Keratinocyte (primary cell): ENCODE results near the gene TM2D3. TPM values are rescaled to one million over a fixed set of nuclear protein-coding genes. Genes with fewer than 3 reads are reported as not detected.

Source experiments
- DNase-seq: peaks from one replicate; pipeline ENCODE4 v3.0.0-alpha.2; 2011; ENCODE audit warnings: low read depth, missing footprints, low spot score
- FAIRE-seq: peaks from 2 replicates; lab custom pipeline; 2011; peaks lifted over from hg19 to GRCh38; lab: Jason Lieb, UNC
- H2AFZ ChIP-seq: 2 replicates; pipeline ENCODE4 v1.6.0; 2012; ENCODE audit warnings: low read length, control low read depth, inconsistent platforms; ENCODE audit not compliant: control insufficient read depth
- H3K27ac ChIP-seq: 2 replicates; pipeline ENCODE4 v1.5.1; 2011; ENCODE audit warnings: low read length; ENCODE audit not compliant: control insufficient read depth, insufficient read depth
- H3K27me3 ChIP-seq: 3 replicates; pipeline ENCODE4 v1.6.0; 2011; ENCODE audit warnings: low read length; ENCODE audit not compliant: control insufficient read depth, insufficient read depth; ENCODE audit errors: extremely low read depth
- H3K36me3 ChIP-seq, 2 experiments: 2 replicates in 1 of 2; 3 replicates in 1 of 2; pipeline ENCODE4 v1.5.1; 2011; ENCODE audit warnings: low read length in 2 of 2, mild to moderate bottlenecking in 1 of 2; ENCODE audit not compliant: control insufficient read depth in 2 of 2, insufficient read depth in 2 of 2; ENCODE audit errors: extremely low read depth in 1 of 2
- H3K4me1 ChIP-seq: 3 replicates; pipeline ENCODE4 v1.5.1; 2011; ENCODE audit warnings: low read length; ENCODE audit not compliant: control insufficient read depth, insufficient read depth; ENCODE audit errors: extremely low read depth
- H3K4me2 ChIP-seq: 3 replicates; pipeline ENCODE4 v1.6.0; 2011; ENCODE audit warnings: low read depth, low read length; ENCODE audit not compliant: control insufficient read depth, insufficient read depth; ENCODE audit errors: extremely low read depth
- H3K4me3 ChIP-seq, 3 experiments: fragments of 200-600 bp in 1 of 3; sonication (generic) in 1 of 3; 2 replicates in 2 of 3; 3 replicates in 1 of 3; pipeline ENCODE4 v1.5.1; 2011 to 2016; ENCODE audit warnings: low read length in 3 of 3, mild to moderate bottlenecking in 3 of 3, control low read depth in 2 of 3, inconsistent platforms in 1 of 3, low read depth in 1 of 3, mixed read lengths in 1 of 3, mixed run types in 1 of 3, moderate library complexity in 1 of 3; ENCODE audit not compliant: control insufficient read depth in 2 of 3, insufficient read depth in 2 of 3; ENCODE audit errors: extremely low read depth in 1 of 3
- H3K79me2 ChIP-seq: 2 replicates; pipeline ENCODE4 v1.6.0; 2012; ENCODE audit warnings: low read length; ENCODE audit not compliant: control insufficient read depth, insufficient read depth
- H3K9ac ChIP-seq: 3 replicates; pipeline ENCODE4 v1.6.0; 2011; ENCODE audit warnings: low read length; ENCODE audit not compliant: control insufficient read depth, insufficient read depth; ENCODE audit errors: extremely low read depth
- H3K9me1 ChIP-seq: 3 replicates; pipeline ENCODE4 v1.6.0; 2011; ENCODE audit warnings: low read length; ENCODE audit not compliant: control insufficient read depth, insufficient read depth; ENCODE audit errors: extremely low read depth
- H3K9me3 ChIP-seq: 2 replicates; pipeline ENCODE4 v1.5.1; 2012; ENCODE audit warnings: low read depth, low read length; ENCODE audit not compliant: control insufficient read depth
- H4K20me1 ChIP-seq: 3 replicates; pipeline ENCODE4 v1.6.0; 2011; ENCODE audit warnings: low read length; ENCODE audit not compliant: control insufficient read depth, insufficient read depth; ENCODE audit errors: extremely low read depth
- CTCF ChIP-seq, 3 experiments: IDR thresholded peaks in 1 of 3; conservative IDR thresholded peaks in 1 of 3; optimal IDR thresholded peaks in 1 of 3; 2 replicates in 2 of 3; 3 replicates in 1 of 3; pipeline versions ENCODE3 to v1.5.1; 2011; ENCODE audit warnings: low read length in 3 of 3, mild to moderate bottlenecking in 3 of 3, moderate library complexity in 2 of 3, control low read depth in 1 of 3, inconsistent platforms in 1 of 3; ENCODE audit not compliant: insufficient read depth in 2 of 3; ENCODE audit errors: extremely low read depth in 1 of 3
- EZH2 ChIP-seq: IDR thresholded peaks from one replicate; pipeline ENCODE4 v1.6.1; 2012; ENCODE audit warnings: inconsistent platforms, mild to moderate bottlenecking, low read length, moderate library complexity
- dilution Hi-C: fragments of 300-500 bp; cut with MboI; formaldehyde crosslinking; loops from one replicate; pipeline ENCODE4 v1.7.0; 2020; ENCODE audit warnings: low sequenced_read_pairs; ENCODE audit not compliant: extremely low pct_ligation_motif_present
- polyA plus RNA-seq, 5 experiments: library from polyadenylated mRNA; depleted of rRNA in 3 of 5; stranded (reverse) in 3 of 5; stranded (forward) in 1 of 5; unstranded in 1 of 5; fragments of >200 nt; gene quantifications; 1 replicate in 1 of 5; 2 replicates in 3 of 5; 3 replicates in 1 of 5; pipeline versions ENCODE4 v1.2.1 to v1.2.3, GENCODE V29; 2011 to 2012; ENCODE audit warnings: missing spikeins in 2 of 5, low read depth in 1 of 5, low replicate concordance in 1 of 5

Gene TM2D3
- polyA plus RNA-seq, 1 donor (not counting 4 experiments of a cell fraction or from before 2014, with no cell fraction given): 56.7 TPM

DNA sequence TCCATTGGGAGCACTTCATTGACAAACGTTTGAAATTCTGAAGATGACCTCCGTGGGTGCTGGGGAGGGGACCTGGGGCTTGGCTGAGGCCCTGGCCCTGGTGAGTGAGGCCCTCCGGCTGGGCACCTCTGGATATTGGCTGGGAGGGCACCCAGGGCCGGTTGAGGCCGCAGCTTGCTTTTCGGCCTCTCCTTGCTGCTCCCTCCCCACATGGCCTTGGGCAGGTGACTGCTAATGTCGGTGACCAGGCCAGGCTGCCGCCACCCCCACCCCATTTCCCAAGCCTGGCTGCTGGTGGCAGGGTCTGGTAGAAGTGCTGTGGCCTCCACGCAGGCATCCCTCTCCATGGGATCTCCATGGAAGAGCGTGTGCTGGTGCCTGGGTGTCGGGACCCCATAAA is 39.5 kb downstream of the TM2D3 start:
- Histone ChIP-seq H3K9me1 (no peaks in the 10 kb centered on the region), H3K27me3 (peaks cover 33% of the 10 kb centered on the region), H3K36me3 (no peaks in the 10 kb centered on the region), H3K9me3 (no peaks in the 10 kb centered on the region), H3K79me2 (no peaks in the 10 kb centered on the region), H3K4me1 (peaks cover 12% of the 10 kb centered on the region), H3K4me3 (no peak overlapping the region), H2AFZ (no peak overlapping the region), H3K9ac (no peak overlapping the region), H4K20me1 (no peaks in the 10 kb centered on the region), H3K4me2 (no peak overlapping the region), H3K27ac (no peak overlapping the region)
- FAIRE-seq (no peak), DNase-seq (no peak)
- dilution Hi-C loops: no loop called here
- no peak for TF ChIP-seq CTCF (optimal IDR thresholded peaks at IDR 0.05 in 1 of 3, IDR thresholded peaks at IDR 0.05 in 1 of 3, conservative IDR thresholded peaks at IDR 0.05 in 1 of 3; ENCODE audit: extremely low read depth in 1 of 3, insufficient read depth in 2 of 3, low read length in 3 of 3)
- no peak for TF ChIP-seq EZH2

- H2AFZ ChIP-seq: no peak overlapping the region
- no peak overlapping the region for H3K27ac ChIP-seq
- no peaks in the 10 kb centered on the region for H3K36me3 ChIP-seq
- no peak for DNase-seq
- no peaks in the 10 kb centered on the region for H4K20me1 ChIP-seq
- TF ChIP-seq EZH2 (no peak), CTCF (optimal IDR thresholded peaks at IDR 0.05 in 1 of 3, IDR thresholded peaks at IDR 0.05 in 1 of 3, conservative IDR thresholded peaks at IDR 0.05 in 1 of 3; ENCODE audit: extremely low read depth in 1 of 3, insufficient read depth in 2 of 3, low read length in 3 of 3) (no peak)
- no peaks in the 10 kb centered on the region for H3K79me2 ChIP-seq
- no peak overlapping the region for H3K4me3 ChIP-seq
- H3K4me2 ChIP-seq: no peak overlapping the region
- peaks cover 12% of the 10 kb centered on the region for H3K4me1 ChIP-seq
- H3K9me1 ChIP-seq: no peaks in the 10 kb centered on the region
- FAIRE-seq: no peak
- dilution Hi-C loops: no loop called here
- no peaks in the 10 kb centered on the region for H3K9me3 ChIP-seq
- no peak overlapping the region for H3K9ac ChIP-seq
- peaks cover 33% of the 10 kb centered on the region for H3K27me3 ChIP-seq
Observed at GRCh38 chr15:101611580-101612299, 40.4 kb downstream of the TM2D3 start.
